ENCODE measurements around the gene MYH7. TPM values are rescaled to one million over a fixed set of nuclear protein-coding genes. Genes with fewer than 3 reads are reported as not detected.

Gene MYH7
- polyA plus RNA-seq, 2 of the 4 experiments (the other 2 are of a cell fraction), result not detected

DNA sequence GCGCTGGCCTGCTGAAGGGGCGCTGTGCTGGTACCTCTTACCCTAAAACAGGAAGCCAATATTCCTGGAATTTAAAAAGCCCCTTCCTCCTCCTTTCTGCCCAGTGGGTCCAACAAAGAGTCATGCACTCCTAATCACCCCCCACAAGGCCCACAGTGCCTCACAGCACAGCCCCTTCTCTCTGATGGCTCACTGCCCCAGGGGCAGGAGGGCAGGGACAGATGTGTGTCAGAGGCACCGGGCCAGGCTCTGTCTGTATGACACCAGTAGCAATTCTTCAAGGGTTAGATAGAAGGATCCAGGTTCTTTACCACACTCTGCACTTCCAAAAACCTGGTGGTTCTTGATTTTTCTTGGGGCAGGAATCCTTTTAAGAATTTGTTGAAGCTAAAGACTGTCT, 36.3 kb downstream of the MYH7 start:
- POLR2A ChIA-PET, result no interaction called here
- 80% methylated on average over 3 of the region's 3 CpGs for WGBS (ENCODE audit: missing lambda C conversion rate)
- Histone ChIP-seq H3K4me3 (no peak overlapping the region), H3K9me3 (no peaks in the 10 kb centered on the region), H3K4me1 (no peaks in the 10 kb centered on the region), H3K27ac (no peak overlapping the region), H3K4me2 (no peak overlapping the region)
- no peak for TF ChIP-seq ZSCAN20 (CRISPR knock-in tag; IDR thresholded peaks at IDR 0.05)
- CTCF ChIA-PET, result interaction anchor here (12.5 kb wide), 1 partner anchor 19 kb away, joined by 106 read pairs; the partner anchor contains the start of gene CMTM5
- ATAC-seq, result no peak
- no peak for DNase-seq (ENCODE audit: low read depth in 1 of 2, low spot score in 1 of 2)
- no peak for FAIRE-seq

DNA sequence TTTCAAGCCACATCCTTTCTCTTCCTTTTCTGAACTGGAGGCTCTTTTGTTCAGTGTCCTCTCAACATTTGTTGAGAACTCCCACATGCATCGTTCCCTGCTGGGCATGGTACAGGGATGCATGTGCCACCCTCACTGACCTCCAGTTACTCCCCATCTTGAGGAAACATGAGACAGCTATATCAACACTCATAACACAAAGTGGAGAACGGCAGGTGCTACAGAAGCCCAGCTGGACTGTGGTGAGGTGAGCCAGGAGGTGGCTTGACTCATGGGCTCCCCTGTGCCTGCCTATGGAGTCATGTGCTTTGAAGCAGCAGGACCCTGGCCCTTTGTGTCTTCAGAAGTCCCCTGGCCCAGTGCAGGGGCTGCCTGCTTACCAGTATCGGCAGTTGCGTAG, 37.1 kb downstream of the MYH7 start:
- 47% methylated on average over 4 of the region's 4 CpGs for WGBS (ENCODE audit: missing lambda C conversion rate)

DNA sequence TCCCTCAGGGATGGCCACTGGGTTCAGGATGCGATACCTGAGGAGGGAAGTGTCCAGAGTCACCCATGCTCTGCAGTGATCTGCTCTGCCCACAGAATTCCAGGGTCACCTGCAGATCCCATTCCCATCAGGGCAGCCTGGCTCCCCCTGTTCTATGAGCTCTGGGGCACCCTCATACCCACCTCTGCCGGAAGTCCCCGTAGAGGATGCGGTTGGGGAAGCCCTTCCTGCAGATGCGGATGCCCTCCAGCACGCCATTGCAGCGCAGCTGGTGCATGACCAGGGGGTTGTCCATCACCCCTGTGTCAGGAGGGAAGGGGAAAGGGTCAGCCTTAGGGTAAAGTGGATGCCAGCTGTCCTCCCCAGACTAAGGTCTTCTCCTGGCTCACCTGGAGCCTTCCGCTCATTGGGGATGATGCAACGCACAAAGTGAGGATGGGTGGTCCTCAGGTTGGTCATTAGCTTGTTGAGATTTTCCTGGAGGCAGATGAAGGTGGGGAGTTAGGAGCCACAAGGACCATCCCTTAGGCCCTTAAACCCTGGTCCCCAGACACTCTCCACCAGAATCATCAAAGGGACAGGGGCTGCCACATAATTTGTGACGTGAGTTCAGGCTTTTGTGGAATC, 38.6 kb downstream of the MYH7 start:
- Histone ChIP-seq H3K27ac (no peak overlapping the region), H3K4me1 (no peaks in the 10 kb centered on the region), H3K4me2 (no peak overlapping the region), H3K4me3 (no peak overlapping the region), H3K9me3 (no peaks in the 10 kb centered on the region)
- TF ChIP-seq CHD4 (IDR thresholded peaks at IDR 0.05; ENCODE audit: borderline replicate concordance), result no peak
- no peak for TF ChIP-seq GATA3 (IDR thresholded peaks at IDR 0.05; ENCODE audit: borderline replicate concordance)
- no peak for TF ChIP-seq JUN (IDR thresholded peaks at IDR 0.05)
- no peak for TF ChIP-seq CHD2 (IDR thresholded peaks at IDR 0.05; ENCODE audit: low read length, partially characterized antibody)
- no peak for TF ChIP-seq NR3C1 (IDR thresholded peaks at IDR 0.05)
- DNase-seq (ENCODE audit: low read depth in 1 of 2, low spot score in 1 of 2) (no peak), ATAC-seq (no peak), FAIRE-seq (no peak)
- ChIA-PET CTCF (interaction anchor here (1.7 to 12.5 kb wide), 2 partner anchors 17 to 68 kb away, joined by 4 to 106 read pairs; partner anchors contain the start of gene CMTM5), POLR2A (no interaction called here)
- 56% methylated on average over 6 of the region's 10 CpGs for WGBS (ENCODE audit: missing lambda C conversion rate)

More for the DNA sequence above, 37.1 kb downstream of the MYH7 start:
- Histone ChIP-seq H3K27ac (no peak overlapping the region), H3K4me1 (no peaks in the 10 kb centered on the region), H3K4me3 (no peak overlapping the region), H3K4me2 (no peak overlapping the region), H3K9me3 (no peaks in the 10 kb centered on the region)
- ChIA-PET POLR2A (no interaction called here), CTCF (interaction anchor here (12.5 kb wide), 1 partner anchor 18 kb away, joined by 106 read pairs; the partner anchor contains the start of gene CMTM5)
- FAIRE-seq (no peak), DNase-seq (ENCODE audit: low read depth in 1 of 2, low spot score in 1 of 2) (no peak), ATAC-seq (no peak)
- no peak for TF ChIP-seq EHF (CRISPR knock-in tag; IDR thresholded peaks at IDR 0.05)
- TF ChIP-seq, protein P1, sequence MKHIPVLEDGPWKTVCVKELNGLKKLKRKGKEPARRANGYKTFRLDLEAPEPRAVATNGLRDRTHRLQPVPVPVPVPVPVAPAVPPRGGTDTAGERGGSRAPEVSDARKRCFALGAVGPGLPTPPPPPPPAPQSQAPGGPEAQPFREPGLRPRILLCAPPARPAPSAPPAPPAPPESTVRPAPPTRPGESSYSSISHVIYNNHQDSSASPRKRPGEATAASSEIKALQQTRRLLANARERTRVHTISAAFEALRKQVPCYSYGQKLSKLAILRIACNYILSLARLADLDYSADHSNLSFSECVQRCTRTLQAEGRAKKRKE (CRISPR knock-in tag; IDR thresholded peaks at IDR 0.05; ENCODE audit: low read depth), result no peak

DNA sequence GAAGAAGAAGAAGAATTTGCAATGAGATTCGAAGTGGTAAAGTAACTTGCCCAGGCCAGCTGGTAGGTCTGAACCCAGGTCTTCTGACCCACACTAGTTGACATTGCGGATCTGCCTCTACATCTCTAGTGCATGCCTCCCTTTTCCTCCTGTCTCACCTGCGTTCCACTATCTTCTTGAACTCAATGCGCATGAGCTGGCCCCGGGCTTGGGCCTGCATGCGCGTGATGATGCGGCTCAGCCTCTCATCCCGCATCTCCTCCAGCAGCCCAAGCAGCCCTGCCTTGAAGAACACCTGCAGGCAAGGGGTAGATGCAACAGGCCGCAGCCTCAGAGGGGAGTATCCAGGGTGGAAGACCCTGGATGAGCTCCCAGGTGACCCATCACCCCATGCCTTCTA, 39.3 kb downstream of the MYH7 start:
- TF ChIP-seq POLR2AphosphoS2 (conservative IDR thresholded peaks at IDR 0.05; ENCODE audit: low read length) (no peak), KDM1A (IDR thresholded peaks at IDR 0.05; ENCODE audit: low read depth) (no peak), CBX2 (IDR thresholded peaks at IDR 0.05; ENCODE audit: borderline replicate concordance, low read depth) (no peak), RNF2 (IDR thresholded peaks at IDR 0.05; ENCODE audit: borderline replicate concordance, low read depth) (no peak), NPAS2 (CRISPR knock-in tag; IDR thresholded peaks at IDR 0.05; ENCODE audit: borderline replicate concordance) (no peak), FOSL2 (IDR thresholded peaks at IDR 0.05) (no peak), FOSL2 (CRISPR knock-in tag; IDR thresholded peaks at IDR 0.05) (no peak), FOSB (CRISPR knock-in tag; IDR thresholded peaks at IDR 0.05) (no peak), HEYL (CRISPR knock-in tag; IDR thresholded peaks at IDR 0.05) (no peak), ESRRA (IDR thresholded peaks at IDR 0.05; ENCODE audit: borderline replicate concordance, low read length) (no peak), ZC3H11A (IDR thresholded peaks at IDR 0.05) (no peak), PHF8 (IDR thresholded peaks at IDR 0.05; ENCODE audit: borderline replicate concordance, low read depth) (no peak)
- TF ChIP-seq, protein P2, sequence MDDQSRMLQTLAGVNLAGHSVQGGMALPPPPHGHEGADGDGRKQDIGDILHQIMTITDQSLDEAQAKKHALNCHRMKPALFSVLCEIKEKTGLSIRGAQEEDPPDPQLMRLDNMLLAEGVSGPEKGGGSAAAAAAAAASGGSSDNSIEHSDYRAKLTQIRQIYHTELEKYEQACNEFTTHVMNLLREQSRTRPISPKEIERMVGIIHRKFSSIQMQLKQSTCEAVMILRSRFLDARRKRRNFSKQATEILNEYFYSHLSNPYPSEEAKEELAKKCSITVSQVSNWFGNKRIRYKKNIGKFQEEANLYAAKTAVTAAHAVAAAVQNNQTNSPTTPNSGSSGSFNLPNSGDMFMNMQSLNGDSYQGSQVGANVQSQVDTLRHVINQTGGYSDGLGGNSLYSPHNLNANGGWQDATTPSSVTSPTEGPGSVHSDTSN (IDR thresholded peaks at IDR 0.05), result no peak
- TF ChIP-seq, protein P3, sequence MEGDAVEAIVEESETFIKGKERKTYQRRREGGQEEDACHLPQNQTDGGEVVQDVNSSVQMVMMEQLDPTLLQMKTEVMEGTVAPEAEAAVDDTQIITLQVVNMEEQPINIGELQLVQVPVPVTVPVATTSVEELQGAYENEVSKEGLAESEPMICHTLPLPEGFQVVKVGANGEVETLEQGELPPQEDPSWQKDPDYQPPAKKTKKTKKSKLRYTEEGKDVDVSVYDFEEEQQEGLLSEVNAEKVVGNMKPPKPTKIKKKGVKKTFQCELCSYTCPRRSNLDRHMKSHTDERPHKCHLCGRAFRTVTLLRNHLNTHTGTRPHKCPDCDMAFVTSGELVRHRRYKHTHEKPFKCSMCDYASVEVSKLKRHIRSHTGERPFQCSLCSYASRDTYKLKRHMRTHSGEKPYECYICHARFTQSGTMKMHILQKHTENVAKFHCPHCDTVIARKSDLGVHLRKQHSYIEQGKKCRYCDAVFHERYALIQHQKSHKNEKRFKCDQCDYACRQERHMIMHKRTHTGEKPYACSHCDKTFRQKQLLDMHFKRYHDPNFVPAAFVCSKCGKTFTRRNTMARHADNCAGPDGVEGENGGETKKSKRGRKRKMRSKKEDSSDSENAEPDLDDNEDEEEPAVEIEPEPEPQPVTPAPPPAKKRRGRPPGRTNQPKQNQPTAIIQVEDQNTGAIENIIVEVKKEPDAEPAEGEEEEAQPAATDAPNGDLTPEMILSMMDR (IDR thresholded peaks at IDR 0.05), result no peak
- TF ChIP-seq, protein P4, sequence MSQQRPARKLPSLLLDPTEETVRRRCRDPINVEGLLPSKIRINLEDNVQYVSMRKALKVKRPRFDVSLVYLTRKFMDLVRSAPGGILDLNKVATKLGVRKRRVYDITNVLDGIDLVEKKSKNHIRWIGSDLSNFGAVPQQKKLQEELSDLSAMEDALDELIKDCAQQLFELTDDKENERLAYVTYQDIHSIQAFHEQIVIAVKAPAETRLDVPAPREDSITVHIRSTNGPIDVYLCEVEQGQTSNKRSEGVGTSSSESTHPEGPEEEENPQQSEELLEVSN (IDR thresholded peaks at IDR 0.05; ENCODE audit: borderline replicate concordance, low read depth), result no peak
- FAIRE-seq (no peak), ATAC-seq (no peak), DNase-seq (ENCODE audit: low read depth in 1 of 2, low spot score in 1 of 2) (no peak)
- no peak overlapping the region for H3K4me2 ChIP-seq
- no peaks in the 10 kb centered on the region for H3K9me3 ChIP-seq
- no peak overlapping the region for H3K4me3 ChIP-seq
- ChIA-PET POLR2A (no interaction called here), CTCF (interaction anchor here (1.7 to 12.5 kb wide), 2 partner anchors 16 to 68 kb away, joined by 4 to 106 read pairs; partner anchors contain the start of gene CMTM5)
- WGBS (ENCODE audit: missing lambda C conversion rate), result 63% methylated on average over 10 of the region's 10 CpGs
- H3K27ac ChIP-seq, result no peak overlapping the region
- no peaks in the 10 kb centered on the region for H3K4me1 ChIP-seq

Measured in A549 (cell line).